MM.1S (cell line): ENCODE data around the gene SH3TC2.

ENCODE experiments used
- DNase-seq: peaks from one replicate; pipeline ENCODE4 v3.0.0-alpha.2; 2015
- H2AFZ ChIP-seq: fragments of 300-600 bp; sonication (generic); 2 replicates; pipeline ENCODE4 v1.6.0; 2016; ENCODE audit warnings: antibody characterized with exemption, low read length
- H3F3A ChIP-seq: fragments of 300-600 bp; sonication (generic); 2 replicates; pipeline ENCODE4 v1.6.1; 2016; ENCODE audit warnings: mild to moderate bottlenecking, antibody characterized with exemption, low read length, moderate library complexity, mixed read lengths; ENCODE audit not compliant: insufficient read depth
- H3K27ac ChIP-seq: fragments of 300-600 bp; sonication (generic); 2 replicates; pipeline ENCODE4 v1.5.1; 2016; ENCODE audit warnings: mild to moderate bottlenecking, low read length
- H3K27me3 ChIP-seq: fragments of 300-600 bp; sonication (generic); replicated peaks from 2 replicates; pipeline ENCODE4 v1.6.0; 2016; ENCODE audit warnings: low read length; ENCODE audit not compliant: insufficient read depth
- H3K36me3 ChIP-seq: fragments of 300-600 bp; sonication (generic); replicated peaks from 2 replicates; pipeline ENCODE4 v1.6.1; 2016; ENCODE audit warnings: mild to moderate bottlenecking, low read length, mixed read lengths; ENCODE audit not compliant: insufficient read depth
- H3K4me1 ChIP-seq: fragments of 300-600 bp; sonication (generic); 2 replicates; pipeline ENCODE4 v1.6.1; 2016; ENCODE audit warnings: low read length, mixed read lengths
- H3K4me2 ChIP-seq: fragments of 300-600 bp; sonication (generic); 2 replicates; pipeline ENCODE4 v1.6.0; 2016; ENCODE audit warnings: low read depth, low read length
- H3K4me3 ChIP-seq: fragments of 300-600 bp; sonication (generic); 2 replicates; pipeline ENCODE4 v1.5.1; 2016; ENCODE audit warnings: low read length, mixed read lengths
- H3K79me2 ChIP-seq: fragments of 300-600 bp; sonication (generic); 2 replicates; pipeline ENCODE4 v1.6.1; 2016; ENCODE audit warnings: mixed run types, low read length, mixed read lengths
- H3K9ac ChIP-seq: fragments of 300-600 bp; sonication (generic); 2 replicates; pipeline ENCODE4 v1.6.1; 2016; ENCODE audit warnings: low read length, mixed read lengths
- H3K9me2 ChIP-seq: fragments of 300-600 bp; sonication (generic); replicated peaks from 2 replicates; pipeline ENCODE4 v1.6.1; 2016; ENCODE audit warnings: mild to moderate bottlenecking, low read length, mixed read lengths; ENCODE audit not compliant: insufficient read depth
- H3K9me3 ChIP-seq: fragments of 300-600 bp; sonication (generic); replicated peaks from 2 replicates; pipeline ENCODE4 v1.6.1; 2016; ENCODE audit warnings: mild to moderate bottlenecking, low read length, mixed read lengths; ENCODE audit not compliant: insufficient read depth
- H4K20me1 ChIP-seq: fragments of 300-600 bp; sonication (generic); 2 replicates; pipeline ENCODE4 v1.6.1; 2016; ENCODE audit warnings: mild to moderate bottlenecking, low read length, moderate library complexity, mixed read lengths; ENCODE audit not compliant: insufficient read depth
- EZH2 ChIP-seq: fragments of 300-600 bp; sonication (generic); optimal IDR thresholded peaks from 2 replicates; pipeline ENCODE3; 2017; ENCODE audit warnings: low read depth, mild to moderate bottlenecking, antibody characterized with exemption, low read length, mixed read lengths
- EZH2phosphoT487 ChIP-seq: fragments of 300-600 bp; sonication (generic); IDR thresholded peaks from 2 replicates; pipeline ENCODE4 v1.6.1; 2018; ENCODE audit warnings: antibody characterized with exemption, low read length
- TF ChIP-seq, protein P1 (sequence below): fragments of 300-600 bp; sonication (generic); IDR thresholded peaks from 2 replicates; pipeline ENCODE4 v1.5.1; 2016; ENCODE audit warnings: antibody characterized with exemption, low read length, mixed read lengths

The SH3TC2 gene

DNA sequence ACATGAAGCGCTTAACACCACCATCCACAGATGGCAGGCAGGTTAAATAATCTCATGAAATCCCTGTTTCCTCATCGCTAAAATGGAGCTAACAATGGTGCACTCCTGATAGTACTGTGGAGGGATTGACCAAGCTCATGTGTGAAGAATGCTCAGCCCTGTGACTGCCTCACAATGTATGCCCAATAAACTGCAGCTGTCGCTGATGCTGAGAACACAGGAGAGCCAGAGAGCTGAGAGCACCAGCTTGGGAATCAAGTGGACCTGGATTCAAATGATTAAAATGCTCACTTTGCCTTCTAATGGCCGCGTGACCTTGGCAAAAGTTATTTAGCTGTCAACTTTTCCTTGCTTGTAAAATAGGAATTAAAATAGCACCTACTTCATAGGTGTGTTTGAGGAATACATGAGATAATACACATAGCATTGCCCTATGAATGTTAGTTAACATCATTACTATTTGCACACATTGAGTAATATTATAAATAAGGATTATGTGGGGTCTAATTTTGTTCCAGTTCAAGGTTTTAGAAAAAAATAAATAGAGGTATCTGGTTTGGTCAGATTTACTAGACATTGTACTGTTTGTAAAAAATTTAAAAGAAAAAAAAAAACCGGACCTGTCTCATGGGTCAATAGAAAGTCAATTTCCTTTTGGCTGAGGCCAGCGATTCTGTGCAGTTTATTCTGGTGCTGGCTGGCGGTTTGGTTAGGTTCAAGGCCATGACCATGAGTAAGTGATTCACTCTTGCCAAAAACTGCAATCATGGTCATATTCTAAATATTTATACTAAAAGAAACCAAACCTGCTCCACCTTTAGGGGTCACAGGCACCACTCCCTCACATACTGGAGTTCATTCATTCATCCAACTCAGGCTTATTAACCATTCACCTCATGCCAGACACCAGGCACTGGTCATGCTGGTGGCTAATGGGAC lies 101.3 kb downstream of the SH3TC2 start:
- Histone ChIP-seq H2AFZ (no peak overlapping the region), H3K79me2 (no peaks in the 10 kb centered on the region), H3K4me2 (no peak overlapping the region), H3K27me3 (no peaks in the 10 kb centered on the region), H3K4me3 (no peak overlapping the region), H3K9me2 (no peaks in the 10 kb centered on the region), H3K36me3 (no peaks in the 10 kb centered on the region), H3F3A (no peaks in the 10 kb centered on the region), H3K27ac (no peak overlapping the region), H3K9me3 (no peaks in the 10 kb centered on the region), H3K4me1 (peaks cover 13% of the 10 kb centered on the region), H4K20me1 (no peaks in the 10 kb centered on the region), H3K9ac (no peak overlapping the region)
- no peak for DNase-seq
- TF ChIP-seq, protein P1, sequence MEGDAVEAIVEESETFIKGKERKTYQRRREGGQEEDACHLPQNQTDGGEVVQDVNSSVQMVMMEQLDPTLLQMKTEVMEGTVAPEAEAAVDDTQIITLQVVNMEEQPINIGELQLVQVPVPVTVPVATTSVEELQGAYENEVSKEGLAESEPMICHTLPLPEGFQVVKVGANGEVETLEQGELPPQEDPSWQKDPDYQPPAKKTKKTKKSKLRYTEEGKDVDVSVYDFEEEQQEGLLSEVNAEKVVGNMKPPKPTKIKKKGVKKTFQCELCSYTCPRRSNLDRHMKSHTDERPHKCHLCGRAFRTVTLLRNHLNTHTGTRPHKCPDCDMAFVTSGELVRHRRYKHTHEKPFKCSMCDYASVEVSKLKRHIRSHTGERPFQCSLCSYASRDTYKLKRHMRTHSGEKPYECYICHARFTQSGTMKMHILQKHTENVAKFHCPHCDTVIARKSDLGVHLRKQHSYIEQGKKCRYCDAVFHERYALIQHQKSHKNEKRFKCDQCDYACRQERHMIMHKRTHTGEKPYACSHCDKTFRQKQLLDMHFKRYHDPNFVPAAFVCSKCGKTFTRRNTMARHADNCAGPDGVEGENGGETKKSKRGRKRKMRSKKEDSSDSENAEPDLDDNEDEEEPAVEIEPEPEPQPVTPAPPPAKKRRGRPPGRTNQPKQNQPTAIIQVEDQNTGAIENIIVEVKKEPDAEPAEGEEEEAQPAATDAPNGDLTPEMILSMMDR, result no peak
- TF ChIP-seq EZH2 (no peak), EZH2phosphoT487 (no peak)

DNA sequence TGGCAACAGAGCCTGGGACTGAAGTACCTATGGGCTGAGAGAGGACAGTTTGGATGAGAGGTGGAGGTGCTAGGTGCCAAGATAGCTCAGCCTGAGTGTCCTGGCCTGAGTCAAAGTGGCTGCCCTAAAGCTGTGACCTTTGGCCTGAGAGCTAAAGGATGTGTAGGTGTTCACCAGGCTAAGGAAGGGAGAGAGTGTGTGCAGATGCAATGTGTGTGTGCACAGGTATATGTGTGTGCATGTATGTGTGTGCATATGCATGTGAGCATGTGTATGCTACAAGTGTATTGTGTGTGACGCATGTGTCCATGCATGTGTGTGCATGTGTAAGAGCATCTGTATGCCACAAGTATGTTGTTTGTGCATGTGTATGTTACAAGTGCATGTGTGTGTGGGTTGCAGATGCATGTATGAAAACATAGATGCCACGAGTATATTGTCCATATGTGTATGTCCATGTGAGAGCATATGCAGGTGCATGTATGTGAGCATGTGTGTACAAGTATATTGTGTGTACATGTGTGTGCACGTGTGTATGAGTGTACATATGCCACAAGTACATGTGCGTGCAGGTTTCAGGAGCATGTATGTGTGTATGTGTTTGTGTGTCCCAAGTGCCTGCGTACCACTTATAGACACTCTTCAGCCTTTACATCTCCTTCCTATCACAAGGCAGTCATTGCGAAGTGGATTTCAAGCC lies 102.6 kb downstream of the SH3TC2 start:
- H3K27ac ChIP-seq, result no peak overlapping the region
- DNase-seq, result no peak
- peaks cover 16% of the 10 kb centered on the region for H3K4me1 ChIP-seq
- H4K20me1 ChIP-seq, result no peaks in the 10 kb centered on the region
- H3F3A ChIP-seq, result no peaks in the 10 kb centered on the region
- no peaks in the 10 kb centered on the region for H3K9me3 ChIP-seq
- no peak overlapping the region for H3K9ac ChIP-seq
- TF ChIP-seq EZH2phosphoT487 (no peak), EZH2 (no peak)
- TF ChIP-seq, protein P1, result no peak
- H2AFZ ChIP-seq, result no peak overlapping the region
- no peaks in the 10 kb centered on the region for H3K79me2 ChIP-seq
- no peaks in the 10 kb centered on the region for H3K9me2 ChIP-seq
- H3K4me2 ChIP-seq, result no peak overlapping the region
- no peaks in the 10 kb centered on the region for H3K36me3 ChIP-seq
- no peaks in the 10 kb centered on the region for H3K27me3 ChIP-seq
- no peak overlapping the region for H3K4me3 ChIP-seq

DNA sequence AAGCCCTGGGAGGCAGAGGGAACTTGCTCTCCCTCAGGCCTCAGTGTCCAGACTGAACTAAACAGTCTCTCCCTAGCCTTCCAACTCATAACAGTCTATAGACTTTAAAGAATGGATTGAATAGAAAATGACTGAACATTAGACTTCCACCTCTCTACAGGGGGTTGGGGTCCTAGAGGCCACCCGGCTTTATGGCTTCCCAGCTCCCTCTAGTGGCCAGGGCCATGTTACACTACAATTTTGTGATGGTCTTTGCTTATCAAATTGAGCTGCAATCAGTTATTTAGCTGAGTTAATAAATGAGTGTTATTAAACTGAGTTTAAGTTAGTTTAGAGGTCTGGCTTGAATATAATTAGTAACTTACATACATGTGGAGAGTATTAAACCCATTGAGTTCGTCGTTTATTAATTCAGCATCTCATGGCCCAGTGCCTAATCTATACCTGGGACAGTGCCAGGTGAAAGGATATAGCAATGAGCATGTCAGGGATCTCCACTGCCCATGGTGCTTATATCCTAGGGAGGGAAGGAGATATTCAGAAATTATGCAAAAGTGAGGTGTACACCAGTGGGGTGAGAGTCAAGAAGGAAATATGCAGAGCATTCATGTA lies 105.2 kb downstream of the SH3TC2 start:
- no peaks in the 10 kb centered on the region for H4K20me1 ChIP-seq
- H3K79me2 ChIP-seq, result no peaks in the 10 kb centered on the region
- no peaks in the 10 kb centered on the region for H3F3A ChIP-seq
- H3K27me3 ChIP-seq, result no peaks in the 10 kb centered on the region
- no peak for TF ChIP-seq EZH2
- TF ChIP-seq, protein P1, result peak; percentile 93
- H3K4me3 ChIP-seq, result no peak overlapping the region
- H3K27ac ChIP-seq, result no peak overlapping the region
- no peak overlapping the region for H3K9ac ChIP-seq
- no peaks in the 10 kb centered on the region for H3K36me3 ChIP-seq
- H3K9me2 ChIP-seq, result no peaks in the 10 kb centered on the region
- DNase-seq, result peak; percentile 54
- H3K4me1 ChIP-seq, result peaks cover 10% of the 10 kb centered on the region
- no peak overlapping the region for H2AFZ ChIP-seq
- H3K4me2 ChIP-seq, result no peak overlapping the region
- H3K9me3 ChIP-seq, result no peaks in the 10 kb centered on the region
